GM06990 (cell line): Measurements from ENCODE around the gene RGR.

Experiments used
- DNase-seq: peaks from one replicate; pipeline ENCODE4 v3.0.0-alpha.2; 2011; ENCODE audit not compliant: insufficient read length; ENCODE audit errors: extremely low read depth
- H3K27me3 ChIP-seq: replicated peaks from 2 replicates; pipeline ENCODE4 v1.6.0; 2011; ENCODE audit warnings: low read length; ENCODE audit not compliant: control insufficient read depth, insufficient read depth
- H3K36me3 ChIP-seq: 2 replicates; pipeline ENCODE4 v1.5.1; 2011; ENCODE audit warnings: low read length; ENCODE audit not compliant: control insufficient read depth, insufficient read depth
- H3K4me3 ChIP-seq: replicated peaks from 2 replicates; pipeline ENCODE4 v1.5.1; 2011; ENCODE audit warnings: low read depth, mild to moderate bottlenecking, control low read depth, low read length
- CTCF ChIP-seq: IDR thresholded peaks from 2 replicates; pipeline ENCODE4 v1.5.1; 2011; ENCODE audit warnings: low read length, control low read depth, mild to moderate bottlenecking, inconsistent platforms; ENCODE audit not compliant: insufficient read depth, poor library complexity, severe bottlenecking

The RGR gene

GRCh38 chr10:84224411-84225028 is 20.3 kb upstream of the RGR start:
- TF ChIP-seq CTCF: no peak
- no peaks in the 10 kb centered on the region for H3K27me3 ChIP-seq

DNA sequence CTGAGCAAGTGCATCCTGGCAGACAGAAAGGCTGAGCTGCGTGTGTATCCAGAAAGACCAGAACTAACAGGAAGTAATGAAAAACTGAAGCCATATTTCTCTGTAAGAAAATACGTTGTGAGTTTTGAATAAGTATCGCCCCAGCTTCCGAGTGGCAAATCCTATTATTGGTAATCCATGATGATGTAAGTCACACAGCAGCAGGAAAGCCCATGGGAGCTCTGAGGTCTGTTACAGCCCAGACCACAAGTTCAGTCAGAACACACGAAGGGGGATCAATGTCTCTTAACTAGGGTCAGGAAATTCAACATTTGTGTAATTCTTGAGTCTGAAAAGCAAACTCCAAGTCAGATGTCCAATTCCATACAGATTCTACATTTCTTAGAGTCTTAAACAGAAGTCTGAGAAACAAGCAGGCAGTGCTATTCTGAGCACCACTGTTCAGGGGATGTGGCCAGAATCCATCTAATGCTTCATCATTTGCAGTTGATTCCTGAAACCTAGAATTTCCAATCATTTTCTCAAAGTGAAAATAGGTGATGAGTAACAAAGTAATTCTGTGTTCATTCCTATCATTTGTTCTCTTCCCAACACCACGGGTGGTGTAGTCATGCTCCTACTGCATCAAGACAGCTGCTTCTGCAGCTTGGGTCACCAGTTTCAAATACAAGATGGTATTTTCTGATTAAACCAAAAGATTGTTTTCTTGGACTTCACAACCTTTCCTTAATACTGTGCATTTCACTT is 19.3 kb upstream of the RGR start, which contains the start of gene LRIT2:
Gene LRIT2, minus strand, starts transcription at position 118 of the 747 bp plus-strand sequence. Its CDS starts 24 bp downstream, at position 94.
- no peak for TF ChIP-seq CTCF
- DNase-seq: no peak
- Histone ChIP-seq H3K27me3 (no peaks in the 10 kb centered on the region), H3K36me3 (no peaks in the 10 kb centered on the region), H3K4me3 (no peak within 1 kb of the TSS)

More at GRCh38 chr10:84224411-84225028, 20.3 kb upstream of the RGR start:
- no peak for DNase-seq
- Histone ChIP-seq H3K36me3 (no peaks in the 10 kb centered on the region), H3K4me3 (no peak overlapping the region)

DNA sequence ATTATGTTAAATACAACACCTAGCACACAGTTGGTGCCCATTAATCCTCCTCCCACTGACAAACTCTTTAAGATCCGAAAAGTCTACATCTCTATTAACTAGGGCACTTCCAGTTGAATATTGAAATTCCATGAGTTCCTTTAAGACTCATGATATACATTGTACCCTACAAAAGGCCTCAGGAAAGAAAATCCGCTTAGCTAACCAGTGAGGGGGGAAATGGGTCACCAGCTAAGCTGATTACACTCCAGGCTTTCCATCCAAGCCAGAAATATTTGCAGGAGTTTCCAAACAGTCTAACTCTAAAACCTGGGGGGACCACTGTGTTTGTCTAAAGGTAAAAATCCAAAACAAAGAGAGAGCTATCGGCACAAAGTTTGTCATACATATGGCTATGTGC is 18.2 kb upstream of the RGR start:
- Histone ChIP-seq H3K27me3 (no peaks in the 10 kb centered on the region), H3K36me3 (no peaks in the 10 kb centered on the region), H3K4me3 (no peak overlapping the region)
- no peak for TF ChIP-seq CTCF
- no peak for DNase-seq

DNA sequence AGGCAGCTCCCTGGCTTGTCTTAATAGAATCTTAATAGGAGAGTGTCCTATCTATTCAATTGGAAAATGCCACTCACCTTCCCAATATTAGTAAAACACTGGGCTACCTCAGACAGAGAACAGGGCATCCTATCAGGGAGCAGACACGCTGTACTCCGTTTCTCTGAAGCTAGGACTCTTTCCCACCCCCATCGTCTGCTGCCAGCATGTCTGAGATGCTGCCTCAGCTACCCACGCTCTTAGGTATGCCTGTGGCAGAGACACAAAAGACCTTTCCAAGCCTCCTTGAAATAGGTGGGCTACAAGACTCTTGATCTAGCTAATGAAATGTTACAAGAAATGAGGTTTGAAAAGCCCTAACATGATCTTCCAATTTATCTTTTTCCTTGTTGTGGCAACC is 17.0 kb upstream of the RGR start:
- Histone ChIP-seq H3K4me3 (no peak overlapping the region), H3K36me3 (no peaks in the 10 kb centered on the region), H3K27me3 (no peaks in the 10 kb centered on the region; the same call in 1 of the 2 replicates)
- no peak for DNase-seq
- no peak for TF ChIP-seq CTCF

- no peak for TF ChIP-seq CTCF
- no peak for DNase-seq
- Histone ChIP-seq H3K27me3 (no peaks in the 10 kb centered on the region; the same call in 1 of the 2 replicates), H3K4me3 (no peak overlapping the region), H3K36me3 (no peaks in the 10 kb centered on the region)
These were observed 14.5 kb upstream of the RGR start for GRCh38 chr10:84230359-84230758.
